HepG2 (cell line): ENCODE measurements around the gene ATP2B3. TPM values are rescaled to one million over a fixed set of nuclear protein-coding genes. Genes with fewer than 3 reads are reported as not detected.

ENCODE experiments used
- ATAC-seq: fragments of 200-7000 bp; cut with Tn5 transposase; 3 replicates; pipeline ENCODE4 v1.9.1; 2020; ENCODE audit warnings: mild to moderate bottlenecking, moderate library complexity
- BruUV-seq: library from RNA; stranded (reverse); fragments of 400-500 nt; replicated peaks from 2 replicates; lab custom pipeline; 2021; lab: Mats Ljungman, UMichigan
- CTCF ChIA-PET: fragments of 300-600 bp; formaldehyde crosslinking; extraction: SDS; loops from one replicate; lab custom pipeline; 2021; ENCODE audit warnings: low total read pairs, inconsistent platforms, low intra/inter-chr PET ratio; lab: Yijun Ruan, JAX
- POLR2A ChIA-PET: fragments of 350-600 bp; sonication (Branson Sonifier 250); formaldehyde crosslinking; loops from one replicate; lab custom pipeline; 2020; ENCODE audit warnings: antibody characterized with exemption, inconsistent platforms; lab: Yijun Ruan, JAX
- DNase-seq: peaks from one replicate; pipeline ENCODE4 v3.0.0-alpha.2; 2015; ENCODE audit warnings: low spot score
- FAIRE-seq: peaks from 3 replicates; lab custom pipeline; 2011; peaks lifted over from hg19 to GRCh38; lab: Jason Lieb, UNC
- H2AFZ ChIP-seq: one replicate; pipeline ENCODE4 v1.6.1; 2011; ENCODE audit warnings: low read length, inconsistent platforms
- H3K27ac ChIP-seq: fragments of 300-600 bp; 3 replicates; pipeline ENCODE4 v1.8.0; 2011; ENCODE audit warnings: mixed run types, mild to moderate bottlenecking, mixed read lengths, low read length, inconsistent platforms; ENCODE audit not compliant: insufficient read depth; ENCODE audit errors: extremely low read length
- H3K27me3 ChIP-seq, 2 experiments: fragments of 200-600 bp in 1 of 2; 2 replicates in 1 of 2; 3 replicates in 1 of 2; pipeline versions ENCODE4 v1.6.0 to v1.8.0; 2011; ENCODE audit warnings: low read length in 2 of 2, mild to moderate bottlenecking in 2 of 2, moderate library complexity in 2 of 2, inconsistent platforms in 1 of 2; ENCODE audit not compliant: insufficient read depth in 2 of 2, control insufficient read depth in 1 of 2
- H3K36me3 ChIP-seq, 2 experiments: fragments of 200-600 bp in 1 of 2; replicated peaks in 1 of 2; 2 replicates in 1 of 2; 3 replicates in 1 of 2; pipeline versions ENCODE4 v1.5.1 to v1.8.0; 2011; ENCODE audit warnings: low read length in 2 of 2, inconsistent platforms in 1 of 2; ENCODE audit not compliant: insufficient read depth in 2 of 2, control insufficient read depth in 1 of 2
- H3K4me1 ChIP-seq: 2 replicates; pipeline ENCODE4 v1.5.1; 2012; ENCODE audit warnings: low read length, inconsistent platforms; ENCODE audit not compliant: insufficient read depth
- H3K4me2 ChIP-seq: 2 replicates; pipeline ENCODE4 v1.6.0; 2011; ENCODE audit warnings: low read depth, low read length, inconsistent platforms
- H3K4me3 ChIP-seq, 3 experiments: fragments of 200-600 bp in 1 of 3; sonication (generic), shearing (Covaris generic) in 1 of 3; replicated peaks in 1 of 3; 2 replicates each; pipeline ENCODE4 v1.5.1; 2011 to 2016; ENCODE audit warnings: low read length in 3 of 3, inconsistent platforms in 2 of 3, low read depth in 2 of 3, mild to moderate bottlenecking in 2 of 3, control low read depth in 1 of 3, mixed read lengths in 1 of 3; ENCODE audit not compliant: insufficient read depth in 1 of 3
- H3K79me2 ChIP-seq: one replicate; pipeline ENCODE4 v1.6.1; 2011; ENCODE audit warnings: low read length, inconsistent platforms; ENCODE audit not compliant: insufficient read depth
- H3K9ac ChIP-seq: 2 replicates; pipeline ENCODE4 v1.6.0; 2011; ENCODE audit warnings: mild to moderate bottlenecking, low read depth, low read length, inconsistent platforms; ENCODE audit not compliant: insufficient read depth
- H3K9me3 ChIP-seq: 2 replicates; pipeline ENCODE4 v1.5.1; 2012; ENCODE audit warnings: mild to moderate bottlenecking, low read length
- H4K20me1 ChIP-seq: 2 replicates; pipeline ENCODE4 v1.6.0; 2011; ENCODE audit warnings: inconsistent platforms, mild to moderate bottlenecking, low read length, moderate library complexity; ENCODE audit not compliant: insufficient read depth
- ELF3 ChIP-seq: IDR thresholded peaks from 2 replicates; pipeline ENCODE4 v1.6.1; 2016; ENCODE audit warnings: missing genetic modification reagents, missing compliant biosample characterization
- HBP1 ChIP-seq: IDR thresholded peaks from 2 replicates; pipeline ENCODE4 v1.6.1; 2016; ENCODE audit warnings: low read depth, control low read depth
- HOXA9 ChIP-seq: sonication (generic); formaldehyde crosslinking; IDR thresholded peaks from 2 replicates; pipeline ENCODE4 v1.8.1; 2022; ENCODE audit warnings: missing genetic modification reagents, mild to moderate bottlenecking, moderate library complexity, borderline replicate concordance
- RCOR2 ChIP-seq: IDR thresholded peaks from 2 replicates; pipeline ENCODE4 v1.6.1; 2016; ENCODE audit warnings: missing biosample characterization, missing genetic modification reagents
- RXRA ChIP-seq: sonication (generic); formaldehyde crosslinking; IDR thresholded peaks from 2 replicates; pipeline ENCODE4 v1.5.1; 2020; ENCODE audit warnings: missing genetic modification reagents
- SP5 ChIP-seq: IDR thresholded peaks from 2 replicates; pipeline ENCODE4 v1.6.1; 2016; ENCODE audit warnings: low read depth, borderline replicate concordance
- ZNF138 ChIP-seq: sonication (generic); formaldehyde crosslinking; IDR thresholded peaks from 2 replicates; pipeline ENCODE4 v1.5.0; 2020; ENCODE audit warnings: mild to moderate bottlenecking, low read depth, missing genetic modification reagents
- ZNF326 ChIP-seq: sonication (generic); formaldehyde crosslinking; IDR thresholded peaks from 2 replicates; pipeline ENCODE4 v1.4.0; 2020; ENCODE audit warnings: missing genetic modification reagents, borderline replicate concordance
- ZNF407 ChIP-seq: sonication (generic); formaldehyde crosslinking; IDR thresholded peaks from one replicate; pipeline ENCODE4 v1.5.1; 2020; ENCODE audit warnings: mild to moderate bottlenecking, missing genetic modification reagents; ENCODE audit errors: not compliant biosample characterization
- ZNF564 ChIP-seq: sonication (generic); formaldehyde crosslinking; IDR thresholded peaks from 2 replicates; pipeline ENCODE4 v1.8.1; 2023; ENCODE audit warnings: mild to moderate bottlenecking, missing genetic modification reagents
- WGBS: methylation state at CpG from one replicate; pipeline ENCODE4 v1.1.6; 2017; ENCODE audit warnings: low lambda C conversion rate; 5-methylcytosine and 5-hydroxymethylcytosine counted together
- in situ Hi-C: cut with HindIII; loops from 2 replicates; pipeline ENCODE4 v1.10.0; 2017; ENCODE audit warnings: low pct_unique_long_range_greater_than_20kb; ENCODE audit not compliant: extremely low pct_ligation_motif_present
- intact Hi-C: fragments of 100-400 bp; cut with micrococcal nuclease; formaldehyde crosslinking; loops from one replicate; pipeline ENCODE4 v1.10.0; 2022; ENCODE audit not compliant: unreplicated experiment
- polyA plus RNA-seq, 8 experiments: library from polyadenylated mRNA; depleted of rRNA in 3 of 8; stranded (reverse) in 7 of 8; unstranded in 1 of 8; fragments of >200 nt; fragmentation: Illumina TruSeq in 4 of 8; extraction: Trizol in 4 of 8; gene quantifications; 2 replicates each; pipeline versions ENCODE4 v1.2.1 to v1.2.3, GENCODE V29; 2011 to 2016; ENCODE audit warnings: low read depth in 4 of 8, missing spikeins in 1 of 8, mixed read lengths in 1 of 8; ENCODE audit not compliant: insufficient read depth in 1 of 8
- total RNA-seq, 5 experiments: library from RNA; depleted of rRNA; stranded (reverse); fragments of >200 nt; fragmentation: Illumina TruSeq; extraction: Trizol; gene quantifications; 2 replicates each; pipeline ENCODE4 v1.2.3, GENCODE V29; 2016; ENCODE audit warnings: low read depth in 1 of 5

The ATP2B3 gene
- total and polyA plus RNA-seq, 2 of the 13 experiments (the other 11 are each of a cell fraction or from before 2014, with no cell fraction given) = not detected

- no peaks in the 10 kb centered on the region for H3K36me3 ChIP-seq
- DNase-seq (peak; percentile 48), FAIRE-seq (peak; percentile 43), ATAC-seq (peak; percentile 40)
- POLR2A ChIA-PET = interaction anchor here (0.6 to 1.8 kb wide), 6 partner anchors 9 to 79 kb away, joined by 3 to 10 read pairs (median 4); partner anchors contain the start of gene HAUS7
- in situ Hi-C loops (no loop called here), intact Hi-C loops (no loop called here)
- peaks cover 3% of the 10 kb centered on the region in 2 experiments; a peak in 2 of 5 replicates for H3K27me3 ChIP-seq
- peak overlapping the region; percentile 54 for H3K9ac ChIP-seq
- no peak overlapping the region for H2AFZ ChIP-seq
- H3K4me2 ChIP-seq = peak overlapping the region; percentile 70
- H3K79me2 ChIP-seq = no peaks in the 10 kb centered on the region
- peaks cover 78% of the 10 kb centered on the region for H3K4me1 ChIP-seq
- H3K27ac ChIP-seq = peak overlapping the region; percentile 40
- peak overlapping the region; percentile 30 to 66 (median 50); a peak in 5 of 6 replicates for H3K4me3 ChIP-seq
- H4K20me1 ChIP-seq = no peaks in the 10 kb centered on the region
- CTCF ChIA-PET = no interaction called here
- no TSS peak for BruUV-seq
- no peaks in the 10 kb centered on the region for H3K9me3 ChIP-seq
- 0% methylated on average over 4 of the region's 27 CpGs for WGBS
- TF ChIP-seq HOXA9 (CRISPR knock-in tag) = no peak
- TF ChIP-seq ELF3 (CRISPR knock-in tag) = peak; percentile 49
- TF ChIP-seq ZNF407 (CRISPR knock-in tag) = no peak
- no peak for TF ChIP-seq ZNF138
- peak; percentile 52 for TF ChIP-seq RXRA (CRISPR knock-in tag)
- TF ChIP-seq ZNF564 (CRISPR knock-in tag) = no peak
- no peak for TF ChIP-seq HBP1
- TF ChIP-seq RCOR2 = no peak
- TF ChIP-seq SP5 = peak; percentile 10; the same call in 1 of the 2 replicates
- TF ChIP-seq ZNF326 (CRISPR knock-in tag) = no peak
Observed at GRCh38 chrX:153488231-153488914, 29.1 kb upstream of the ATP2B3 start.
